GM18511 (cell line): ENCODE data around the gene ARRB2.

Experiments
- ATAC-seq: cut with Tn5 transposase; IDR thresholded peaks from one replicate; pipeline ENCODE4 v1.9.1; 2021; ENCODE audit warnings: mild to moderate bottlenecking, moderate library complexity; ENCODE audit not compliant: unreplicated experiment

The ARRB2 gene

DNA sequence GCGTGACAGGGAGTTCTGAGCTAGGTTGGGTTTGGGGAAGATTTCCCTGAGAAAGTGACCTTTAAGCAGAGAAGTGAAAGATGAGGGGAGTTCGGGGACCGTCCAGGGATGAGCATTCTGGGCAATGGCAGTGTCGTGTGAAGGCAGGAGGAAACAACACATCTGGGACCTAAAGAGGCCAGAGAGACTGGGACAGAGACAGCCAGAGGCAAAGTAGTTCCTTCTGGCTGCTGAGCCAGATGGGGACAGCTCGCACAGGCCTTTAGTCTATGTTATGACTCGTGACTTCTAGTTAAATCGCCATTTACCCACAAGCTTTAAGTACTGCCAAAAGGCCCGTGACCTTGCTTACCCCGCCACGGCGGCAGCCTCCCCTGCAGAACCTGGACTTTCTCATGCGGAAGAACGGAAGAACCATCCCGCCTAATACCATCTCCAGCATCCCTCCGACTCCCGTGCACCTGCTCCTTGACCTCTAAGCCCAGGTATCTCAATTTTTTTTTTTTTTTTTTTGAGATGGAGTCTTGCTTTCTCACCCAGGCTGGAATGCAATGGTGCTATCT is 12.3 kb downstream of the ARRB2 start:
- ATAC-seq: no peak

DNA sequence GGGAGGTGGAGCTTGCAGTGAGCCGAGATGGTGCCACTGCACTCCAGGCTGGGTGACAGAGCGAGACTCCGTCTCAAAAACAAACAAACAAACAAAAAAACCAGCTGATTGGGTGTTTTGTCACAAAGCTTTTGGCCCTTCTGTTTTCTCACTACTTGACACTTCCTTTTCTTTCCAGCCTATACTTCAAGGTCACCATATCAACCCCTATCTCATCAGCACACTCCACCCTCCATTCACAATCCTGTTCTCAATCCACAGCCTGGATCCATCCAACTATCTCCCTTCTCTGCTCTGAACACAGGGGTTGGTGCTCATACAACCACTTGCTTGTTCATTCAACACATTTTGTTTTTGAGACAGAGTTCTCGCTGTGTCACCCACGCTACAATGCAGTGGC is 14.2 kb downstream of the ARRB2 start:
- no peak for ATAC-seq

DNA sequence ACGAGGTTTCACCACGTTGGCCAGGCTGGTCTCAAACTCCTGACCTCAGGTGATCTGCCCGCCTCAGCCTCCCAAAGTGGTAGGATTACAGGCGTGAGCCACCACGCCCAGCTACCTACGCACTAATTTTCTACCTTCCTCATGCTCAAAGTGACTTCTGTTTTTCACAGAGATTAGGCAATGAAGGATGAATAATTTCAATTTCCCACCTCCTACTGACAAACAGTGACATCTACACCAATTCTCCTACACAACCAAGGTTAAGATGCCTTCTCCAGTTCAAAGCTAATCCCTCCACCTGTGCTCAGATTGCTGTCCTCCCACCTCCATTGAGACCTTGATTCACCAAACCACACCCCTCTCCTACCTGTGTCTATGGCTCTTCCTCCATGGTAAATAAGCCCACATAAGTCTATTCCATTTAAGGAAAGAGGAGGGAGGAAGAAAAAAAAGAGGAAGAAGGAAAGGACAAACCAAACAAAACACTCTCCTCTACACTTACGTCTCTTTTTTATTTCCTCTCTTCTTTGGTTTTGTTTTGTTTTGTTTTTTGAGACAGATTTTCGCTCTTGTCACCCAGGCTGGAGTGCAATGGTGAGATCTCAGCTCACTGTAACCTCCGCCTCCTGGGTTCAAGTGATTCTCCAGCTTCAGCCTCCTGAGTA is 15.3 kb downstream of the ARRB2 start:
- no peak for ATAC-seq

DNA sequence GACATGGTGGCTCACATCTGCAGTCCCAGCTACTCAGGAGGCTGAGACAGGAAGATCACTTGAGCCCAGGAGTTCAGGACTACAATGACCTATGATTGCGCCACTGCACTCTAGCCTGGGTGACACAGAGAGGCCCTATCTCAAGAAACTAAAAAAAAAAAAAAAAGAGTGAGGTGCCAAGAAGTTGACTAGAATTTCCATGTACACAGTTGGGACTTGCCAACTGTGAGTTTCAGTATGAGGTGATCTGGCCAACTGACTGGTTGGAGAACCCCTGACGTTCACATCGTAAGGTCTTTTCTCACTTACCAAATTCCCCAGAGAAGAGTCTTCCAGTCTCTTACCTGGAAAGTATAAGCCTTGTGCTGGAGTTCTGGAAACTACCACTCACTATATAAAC is 17.7 kb downstream of the ARRB2 start:
- no peak for ATAC-seq

DNA sequence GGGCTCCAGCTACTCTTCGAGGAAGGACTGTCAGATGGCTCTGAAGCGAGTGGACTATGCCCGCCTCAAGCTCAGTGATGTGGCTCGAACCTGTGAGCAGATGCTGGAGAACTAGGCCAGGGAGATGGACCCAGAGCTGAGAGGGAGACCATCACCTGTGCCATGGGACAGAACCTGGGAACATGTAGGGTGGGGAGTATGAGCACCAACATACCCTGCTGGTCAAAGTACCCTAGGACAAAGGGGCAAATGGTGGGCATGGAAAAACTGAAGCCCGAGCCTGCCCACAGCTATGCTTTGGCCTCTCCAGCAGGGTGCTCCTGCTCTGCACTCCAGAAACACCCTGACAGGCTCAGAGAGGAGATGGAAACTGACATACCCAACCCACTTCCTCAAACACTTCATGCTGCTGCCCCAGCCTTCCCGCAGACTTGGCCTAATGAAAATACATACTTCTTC is 22.7 kb downstream of the ARRB2 start:
- ATAC-seq: no peak

DNA sequence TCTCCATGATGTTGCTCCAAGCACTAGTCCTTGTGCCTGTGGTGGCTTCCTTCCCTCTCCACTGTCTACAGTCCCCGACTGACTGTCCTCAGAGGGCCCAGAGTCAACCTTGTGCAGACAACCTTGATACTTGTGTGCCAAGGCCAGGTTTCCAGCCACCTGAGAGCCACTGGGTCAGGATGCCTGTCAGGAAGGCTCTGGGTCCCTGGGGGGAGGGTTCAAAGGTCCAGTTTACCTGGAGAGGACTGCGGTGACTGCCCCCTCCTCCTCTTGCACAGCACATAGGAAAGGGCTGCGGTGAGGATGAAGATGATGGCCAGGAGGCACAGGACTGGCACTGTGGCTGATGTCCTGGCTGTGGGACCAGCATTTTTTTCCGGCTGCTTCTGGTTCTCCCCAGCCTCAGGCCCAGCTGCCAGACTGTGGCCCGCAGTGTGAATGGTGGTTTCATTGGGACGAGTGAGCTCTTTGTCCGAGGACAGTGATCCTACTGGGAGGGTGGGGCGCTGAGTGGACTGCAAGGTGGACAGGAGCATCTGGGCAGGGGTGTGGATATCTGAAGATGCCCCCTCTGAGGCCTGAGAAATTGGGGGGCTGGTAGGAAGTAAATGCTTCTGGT is 24.5 kb downstream of the ARRB2 start:
- ATAC-seq: no peak

DNA sequence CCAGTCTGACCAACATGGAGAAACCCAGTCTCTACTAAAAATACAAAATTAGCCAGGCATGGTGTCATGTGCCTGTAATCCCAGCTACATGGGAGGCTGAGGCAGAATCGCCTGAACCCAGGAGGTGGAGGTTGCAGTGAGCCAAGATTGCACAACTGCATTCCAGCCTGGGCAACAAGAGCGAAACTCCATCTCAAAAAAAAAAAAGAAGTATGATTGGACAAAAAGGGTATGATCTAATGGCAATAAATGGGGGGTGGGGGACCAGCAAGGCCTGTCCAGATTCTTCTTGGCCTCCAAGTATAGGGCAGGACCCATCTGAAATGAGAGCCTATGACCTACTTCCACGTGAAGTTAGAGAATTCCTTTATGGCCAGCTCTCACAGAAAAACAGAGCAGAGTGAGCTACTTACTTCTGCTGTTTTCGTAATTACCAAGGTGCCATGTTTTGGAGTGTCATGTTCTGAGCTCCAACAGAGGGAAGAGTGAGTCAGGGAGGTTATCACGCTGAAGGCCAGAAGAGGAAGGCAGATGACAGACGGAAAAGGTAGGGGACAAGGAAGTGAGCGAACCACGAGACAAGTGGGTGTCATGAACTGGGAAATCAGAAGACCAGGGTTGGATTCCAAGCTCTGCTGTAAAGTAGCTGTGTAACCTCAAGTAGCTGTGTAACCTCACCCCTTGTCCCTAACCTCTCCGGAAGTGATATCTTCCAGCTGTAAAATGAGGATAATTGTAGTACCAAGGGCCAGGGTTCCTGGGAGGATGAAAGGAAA is 25.6 kb downstream of the ARRB2 start:
- ATAC-seq: no peak

DNA sequence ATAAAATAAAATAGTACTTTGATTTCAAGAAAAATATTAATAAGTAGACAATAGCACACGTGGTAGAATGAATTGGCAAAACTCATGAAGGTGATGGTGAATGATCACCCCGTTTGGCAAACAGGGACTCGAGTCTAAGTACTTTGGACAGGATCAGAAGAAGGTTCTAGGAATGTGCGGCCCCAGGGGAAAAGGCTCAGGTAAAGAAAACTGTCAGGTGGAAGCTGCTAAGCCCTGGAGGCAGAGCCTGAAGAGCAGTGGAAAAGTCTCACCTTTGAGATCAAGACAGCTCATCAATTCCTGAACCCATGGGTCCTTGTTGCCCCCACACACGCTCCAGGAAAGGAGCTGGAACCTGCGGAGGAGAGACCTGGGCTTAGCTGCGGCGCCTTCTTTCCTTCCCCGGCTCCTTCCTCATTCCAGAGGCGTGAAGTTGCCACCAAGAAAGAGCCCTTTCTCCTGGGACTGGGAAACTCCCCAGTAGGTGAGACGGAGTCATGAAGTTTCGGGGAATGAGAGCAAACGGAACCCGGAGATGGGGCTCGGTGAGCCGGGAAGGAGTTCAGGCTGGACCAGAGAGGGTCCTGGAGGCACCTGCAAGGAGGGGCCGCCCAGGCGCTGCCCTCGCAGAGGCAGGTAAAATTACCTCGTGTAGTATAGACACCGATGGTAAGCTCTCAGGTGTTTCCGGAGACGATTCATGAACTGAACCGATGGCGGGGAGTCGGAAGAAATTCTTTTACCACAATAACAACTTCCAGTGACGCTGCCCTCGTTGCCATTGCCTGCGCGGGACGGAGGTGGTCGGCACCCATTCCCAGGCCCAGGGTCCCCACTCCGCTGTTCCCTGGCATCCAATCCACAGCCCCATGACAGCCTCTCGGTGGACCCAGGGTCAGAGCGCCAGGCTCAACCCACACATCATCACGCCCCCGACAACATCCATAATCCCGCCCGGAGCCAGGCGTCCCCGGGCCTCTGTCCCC is 28.0 kb downstream of the ARRB2 start:
- ATAC-seq: no peak

DNA sequence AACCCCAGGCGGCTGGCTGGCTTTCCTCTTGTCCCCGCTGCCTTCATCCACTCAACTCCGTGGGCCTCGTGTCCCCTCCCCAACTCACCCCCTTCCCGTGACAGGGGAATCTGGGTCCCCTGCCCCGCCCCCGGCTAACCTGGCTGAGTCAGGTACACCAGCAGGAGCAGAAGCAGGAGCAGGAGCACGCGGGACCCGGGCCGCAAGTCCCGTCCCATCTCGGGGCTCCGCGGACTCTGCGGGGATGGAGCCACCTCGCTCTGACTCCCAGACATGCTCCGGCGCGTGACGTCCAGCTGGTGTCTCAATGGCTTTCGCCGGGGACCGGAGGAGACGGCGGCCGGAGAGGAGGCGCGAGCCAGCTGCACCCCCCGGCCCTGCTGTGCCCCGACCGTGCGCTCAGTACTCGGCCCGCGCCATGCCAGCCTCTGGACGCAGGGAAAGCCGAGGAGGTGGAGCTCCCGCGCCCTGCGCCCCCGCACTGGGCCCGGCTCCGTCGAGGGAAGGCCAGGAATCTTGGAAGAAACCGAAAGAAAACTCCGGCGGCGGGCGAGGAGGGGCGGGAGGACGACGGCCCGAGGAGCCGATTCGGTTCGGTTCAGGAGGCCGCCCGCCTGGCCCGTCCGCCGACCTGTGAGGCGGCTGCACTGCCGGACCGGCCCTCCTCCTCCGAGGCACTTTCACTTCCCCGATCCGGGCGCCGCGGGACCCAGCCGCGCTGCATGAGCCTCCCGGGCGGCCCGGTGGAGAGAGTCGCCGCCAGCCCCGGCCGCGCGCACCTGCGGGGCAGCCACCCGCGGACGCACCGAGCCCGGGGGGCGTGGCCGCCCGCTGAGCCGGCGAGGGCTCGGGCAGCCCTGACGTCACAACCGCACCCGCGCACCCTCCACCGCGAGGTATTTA is 28.9 kb downstream of the ARRB2 start, which contains the start of the genes CXCL16 and ZMYND15:
Gene CXCL16 (minus strand): TSS at position 807 of the 903 bp plus-strand sequence. CDS start 589 bp downstream, at position 218.
Gene ZMYND15 (plus strand): TSS at position 712 of the 903 bp plus-strand sequence. CDS start 716 bp downstream, outside the sequence.
- peak; percentile 39 for ATAC-seq

DNA sequence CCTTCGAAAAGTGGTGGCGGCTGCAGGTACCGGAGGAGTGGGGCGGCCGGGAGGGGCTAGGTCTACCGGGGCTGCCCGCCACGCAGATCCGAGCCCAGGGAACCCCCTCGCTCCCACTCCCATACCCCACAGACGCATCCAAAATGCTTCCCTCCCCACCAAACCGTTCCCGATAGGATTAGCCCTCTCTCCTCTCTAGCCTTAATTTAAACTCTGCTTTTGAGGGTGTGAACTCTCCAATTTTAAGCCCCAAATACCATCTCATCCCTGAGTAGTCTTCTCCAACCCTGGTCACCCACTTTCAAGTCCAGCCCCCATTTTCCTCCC is 29.6 kb downstream of the ARRB2 start:
- ATAC-seq: no peak

DNA sequence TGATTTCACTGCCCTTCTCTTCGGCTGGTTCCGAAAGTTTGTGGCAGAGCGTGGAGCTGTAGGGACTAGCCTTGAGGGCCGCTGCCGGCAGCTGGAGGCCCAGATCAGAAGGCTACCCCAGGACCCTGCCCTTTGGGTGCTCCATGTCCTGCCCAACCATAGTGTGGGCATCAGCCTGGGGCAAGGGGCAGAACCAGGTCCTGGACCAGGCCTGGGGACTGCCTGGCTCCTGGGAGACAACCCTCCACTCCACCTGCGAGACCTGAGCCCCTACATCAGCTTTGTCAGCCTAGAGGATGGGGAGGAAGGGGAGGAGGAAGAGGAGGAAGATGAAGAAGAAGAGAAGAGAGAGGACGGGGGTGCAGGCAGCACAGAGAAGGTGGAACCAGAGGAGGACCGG is 30.2 kb downstream of the ARRB2 start:
- ATAC-seq: no peak

DNA sequence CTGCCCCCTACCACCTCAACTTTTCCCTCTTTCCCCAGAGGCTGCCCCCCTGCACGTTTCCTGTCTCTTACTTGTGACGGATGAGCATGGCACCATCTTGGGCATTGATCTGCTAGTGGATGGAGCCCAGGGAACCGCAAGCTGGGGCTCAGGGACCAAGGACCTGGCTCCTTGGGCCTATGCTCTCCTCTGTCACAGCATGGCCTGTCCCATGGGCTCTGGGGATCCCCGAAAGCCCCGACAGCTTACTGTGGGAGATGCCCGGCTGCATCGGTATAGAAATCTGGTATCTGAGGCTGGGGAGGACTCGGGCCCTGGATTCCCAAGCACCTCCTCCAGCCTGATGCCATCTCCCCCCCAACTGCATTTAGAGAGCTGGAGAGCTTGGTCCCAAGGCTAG is 31.1 kb downstream of the ARRB2 start:
- ATAC-seq: no peak

DNA sequence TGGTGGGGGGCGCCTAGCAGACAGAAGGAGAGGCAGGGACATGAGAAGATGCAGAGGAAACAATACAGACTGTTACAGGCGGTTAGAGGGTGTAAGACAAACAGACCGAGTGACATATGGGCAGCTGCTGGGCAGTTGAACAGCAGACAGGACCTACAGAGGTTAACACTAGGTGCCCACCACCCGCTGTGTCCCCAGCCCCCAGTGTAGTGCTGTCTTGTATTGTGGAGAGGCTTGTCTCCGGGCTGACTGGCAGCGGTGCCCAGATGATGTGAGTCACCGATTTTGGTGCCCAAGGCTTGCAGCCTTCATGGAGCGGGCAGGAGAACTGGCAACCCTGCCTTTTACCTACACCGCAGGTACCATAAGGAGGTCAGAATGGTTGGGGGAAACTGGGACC is 31.7 kb downstream of the ARRB2 start:
- no peak for ATAC-seq

DNA sequence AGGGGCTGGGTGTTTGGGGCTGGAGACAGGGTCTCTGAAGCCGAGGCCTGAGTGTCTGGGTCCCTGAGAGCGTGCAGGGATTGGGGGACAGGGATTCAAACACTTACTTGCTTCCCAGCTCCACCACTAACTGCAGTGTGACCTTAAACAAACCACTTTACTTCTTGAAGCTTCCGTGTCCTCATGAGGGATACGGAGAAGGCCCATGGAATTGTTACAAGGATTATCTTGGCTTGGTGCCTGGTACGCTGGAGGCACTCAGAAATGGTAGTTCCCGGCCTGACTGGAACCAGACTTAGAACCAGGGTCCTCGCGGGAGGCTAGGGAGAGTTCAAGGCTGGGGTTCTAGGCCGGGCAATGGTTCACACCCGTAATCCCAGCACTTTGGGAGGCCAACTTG is 32.2 kb downstream of the ARRB2 start:
- ATAC-seq: no peak

DNA sequence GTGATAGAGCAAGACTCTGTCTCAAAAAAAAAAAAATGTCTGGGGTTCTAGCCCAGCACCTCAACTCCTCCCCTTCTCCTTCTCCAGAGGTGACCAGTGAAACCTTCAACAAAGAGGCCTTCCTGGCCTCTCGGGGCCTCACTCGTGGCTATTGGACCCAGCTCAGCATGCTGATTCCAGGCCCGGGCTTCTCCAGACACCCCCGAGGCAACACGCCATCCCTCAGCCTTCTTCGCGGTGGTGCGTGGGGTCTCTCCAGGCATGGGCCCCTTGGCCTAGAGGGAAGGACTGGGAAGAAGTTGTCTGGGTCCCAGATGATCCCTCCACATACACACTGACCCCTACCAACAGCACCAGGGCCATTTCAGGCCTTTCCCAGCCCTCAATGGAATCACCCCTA is 32.8 kb downstream of the ARRB2 start:
- no peak for ATAC-seq

DNA sequence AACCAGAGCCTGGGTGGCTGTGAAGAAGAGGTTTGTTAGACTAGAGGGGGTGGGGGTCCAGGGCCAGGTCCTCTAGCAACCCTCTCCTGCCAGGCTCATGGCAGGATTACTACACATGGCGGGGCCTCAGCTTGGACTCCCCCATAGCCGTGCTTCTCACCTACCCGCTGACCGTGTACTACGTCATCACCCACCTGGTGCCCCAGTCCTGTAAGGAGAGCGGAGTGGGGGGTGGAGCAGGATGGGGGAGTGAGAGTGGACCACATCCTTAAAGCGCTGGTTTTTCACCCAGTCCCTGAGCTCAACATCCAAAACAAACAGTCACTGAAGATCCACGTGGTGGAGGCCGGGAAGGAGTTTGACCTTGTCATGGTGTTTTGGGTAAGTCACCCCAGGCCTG is 33.5 kb downstream of the ARRB2 start:
- no peak for ATAC-seq

DNA sequence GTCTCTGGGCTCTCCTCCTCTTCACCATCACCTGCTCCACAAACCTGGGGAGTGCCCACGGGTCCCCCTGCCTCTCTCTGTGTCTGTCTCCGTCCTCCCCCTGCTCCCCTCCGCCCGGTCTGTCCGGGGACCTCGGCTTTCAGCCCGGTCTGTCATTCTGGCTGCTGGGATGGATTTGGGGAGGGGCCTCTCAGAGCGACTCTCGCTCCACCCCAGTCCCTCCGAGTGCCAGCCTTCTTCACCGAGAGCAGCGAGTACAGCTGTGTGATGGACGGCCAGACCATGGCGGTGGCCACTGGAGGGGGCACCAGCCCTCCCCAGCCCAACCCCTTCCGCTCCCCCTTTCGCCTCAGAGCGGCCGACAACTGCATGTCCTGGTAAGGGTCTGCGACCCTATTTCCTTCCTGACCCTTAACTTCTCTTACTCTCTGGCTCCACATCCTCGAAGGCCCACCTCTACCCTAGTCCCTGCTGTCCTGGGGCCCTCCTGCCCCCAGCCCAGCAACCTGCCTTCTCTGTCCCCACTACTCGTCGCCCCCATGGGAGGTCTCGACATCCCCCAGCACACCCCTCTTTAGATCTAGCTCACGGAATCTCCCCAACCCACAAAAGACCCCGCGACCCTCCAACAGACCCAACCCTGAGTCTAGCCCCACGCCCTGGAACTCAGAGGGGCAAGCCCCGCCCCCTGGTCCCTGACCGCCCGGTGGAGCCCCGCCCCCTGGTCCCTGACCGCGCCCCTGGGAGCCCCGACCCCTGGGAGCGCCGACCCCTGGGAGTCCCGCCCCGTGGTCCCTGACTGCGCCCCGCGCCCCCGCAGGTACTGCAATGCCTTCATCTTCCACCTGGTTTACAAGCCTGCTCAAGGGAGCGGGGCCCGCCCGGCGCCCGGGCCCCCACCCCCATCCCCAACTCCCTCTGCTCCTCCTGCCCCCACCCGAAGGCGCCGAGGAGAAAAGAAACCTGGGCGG is 34.9 kb downstream of the ARRB2 start:
- no peak for ATAC-seq

DNA sequence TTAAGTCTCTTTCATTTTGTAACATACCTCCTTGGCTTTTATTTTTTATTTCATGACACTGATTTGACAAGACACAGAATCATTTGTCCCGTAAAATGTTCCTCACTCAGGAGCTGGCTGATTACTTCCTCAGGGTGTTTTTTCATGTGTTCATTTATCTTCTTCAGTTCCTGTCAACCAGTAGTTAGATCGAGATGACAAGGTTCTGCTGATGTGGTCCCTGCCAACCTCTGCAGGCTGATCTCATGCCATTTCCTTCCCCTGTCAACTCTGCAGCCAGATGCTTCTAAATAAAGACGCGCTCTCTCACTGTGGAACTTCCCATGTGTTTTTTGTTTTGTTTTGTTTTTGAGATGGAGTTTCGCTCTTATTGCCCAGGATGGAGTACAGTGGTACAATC is 37.4 kb downstream of the ARRB2 start:
- no peak for ATAC-seq
